A673 (cell line): ENCODE data around the gene SIT1. TPM values are rescaled to one million over a fixed set of nuclear protein-coding genes. Genes with fewer than 3 reads are reported as not detected.
"Not testable (repeated sequence)": the region's sequence is repeated elsewhere in the genome, so short reads cannot be mapped to it uniquely, and the experiment has no call there.

Source experiments
- BruUV-seq: library from RNA; stranded (reverse); fragments of 400-500 nt; replicated peaks from 2 replicates; lab custom pipeline; 2021; lab: Mats Ljungman, UMichigan
- CTCF ChIA-PET: fragments of 300-600 bp; sonication (Branson Sonifier 250); formaldehyde crosslinking; loops from one replicate; lab custom pipeline; 2022; ENCODE audit warnings: antibody characterized with exemption; lab: Charles Lee
- POLR2A ChIA-PET: fragments of 300-600 bp; sonication (Branson Sonifier 250); formaldehyde crosslinking; loops from one replicate; lab custom pipeline; 2022; ENCODE audit warnings: antibody characterized with exemption; ENCODE audit not compliant: low non-redundant PET; lab: Charles Lee
- DNase-seq: peaks from one replicate; pipeline ENCODE4 v3.0.0-alpha.2; 2015; ENCODE audit warnings: low spot score
- H3K27ac ChIP-seq: fragments of 200-600 bp; sonication (generic); 2 replicates; pipeline ENCODE4 v1.5.1; 2016; ENCODE audit warnings: mixed run types, low read depth, mild to moderate bottlenecking, mixed read lengths, antibody characterized with exemption, low read length; ENCODE audit not compliant: poor library complexity, severe bottlenecking
- H3K27me3 ChIP-seq: fragments of 200-600 bp; sonication (generic); replicated peaks from 2 replicates; pipeline ENCODE4 v1.6.1; 2017; ENCODE audit warnings: mixed run types, low read depth, mild to moderate bottlenecking, mixed read lengths, antibody characterized with exemption, low read length; ENCODE audit not compliant: insufficient read depth, poor library complexity
- H3K36me3 ChIP-seq: fragments of 200-600 bp; sonication (generic); 2 replicates; pipeline ENCODE4 v1.6.1; 2016; ENCODE audit warnings: mixed run types, mild to moderate bottlenecking, mixed read lengths, antibody characterized with exemption, low read length; ENCODE audit not compliant: insufficient read depth, poor library complexity, severe bottlenecking
- H3K4me1 ChIP-seq: fragments of 200-600 bp; sonication (generic); 2 replicates; pipeline ENCODE4 v1.6.1; 2017; ENCODE audit warnings: mixed run types, mild to moderate bottlenecking, mixed read lengths, antibody characterized with exemption, low read length; ENCODE audit not compliant: insufficient read depth, poor library complexity, severe bottlenecking
- H3K4me3 ChIP-seq: fragments of 200-600 bp; sonication (generic); 2 replicates; pipeline ENCODE4 v1.5.1; 2016; ENCODE audit warnings: low read depth, mixed run types, mild to moderate bottlenecking, mixed read lengths, low read length; ENCODE audit not compliant: poor library complexity, severe bottlenecking
- H3K9me3 ChIP-seq: fragments of 200-600 bp; sonication (generic); 2 replicates; pipeline ENCODE4 v1.6.1; 2016; ENCODE audit warnings: mixed run types, low read depth, mild to moderate bottlenecking, mixed read lengths, antibody characterized with exemption, low read length; ENCODE audit not compliant: poor library complexity, severe bottlenecking
- CTCF ChIP-seq: fragments of 300-800, 200-600 bp; sonication (generic); conservative IDR thresholded peaks from 2 replicates; pipeline ENCODE4 v1.5.1; 2017; ENCODE audit warnings: low read depth, mild to moderate bottlenecking, antibody characterized with exemption, low read length, moderate library complexity, mixed read lengths
- EZH2 ChIP-seq: fragments of 200-600 bp; sonication (generic); IDR thresholded peaks from 2 replicates; pipeline ENCODE4 v1.6.1; 2017; ENCODE audit warnings: borderline replicate concordance, low read depth, mild to moderate bottlenecking, mixed read lengths, antibody characterized with exemption, low read length; ENCODE audit not compliant: poor library complexity, severe bottlenecking
- intact Hi-C: fragments of 100-400 bp; cut with micrococcal nuclease; formaldehyde crosslinking; loops from one replicate; pipeline ENCODE4 v1.10.0; 2022; ENCODE audit not compliant: unreplicated experiment
- total RNA-seq: library from RNA; stranded (reverse); gene quantifications from 2 replicates; pipeline ENCODE4 v1.2.3, GENCODE V29; 2021

The SIT1 gene
- total RNA-seq, 1 experiment from 2014 or later = not detected

- H3K27me3 ChIP-seq, H3K36me3 ChIP-seq, POLR2A ChIA-PET, H3K9me3 ChIP-seq, DNase-seq, H3K27ac ChIP-seq, H3K4me1 ChIP-seq, intact Hi-C loops, BruUV-seq, H3K4me3 ChIP-seq, CTCF ChIA-PET: not testable (repeated sequence)
These were observed 13.2 kb downstream of the SIT1 start for GRCh38 chr9:35637427-35637955.

GRCh38 chr9:35636877-35637246 lies 13.9 kb downstream of the SIT1 start:
- DNase-seq, H3K27ac ChIP-seq, BruUV-seq, H3K4me3 ChIP-seq, H3K36me3 ChIP-seq, H3K9me3 ChIP-seq, H3K27me3 ChIP-seq, POLR2A ChIA-PET, intact Hi-C loops, CTCF ChIA-PET, H3K4me1 ChIP-seq: not testable (repeated sequence)

- ChIA-PET CTCF (interaction anchor here (0.7 kb wide), 1 partner anchor 51 kb away, joined by 5 read pairs; no protein-coding TSS in a partner anchor), POLR2A (no interaction called here)
- H3K4me1 ChIP-seq = no peaks in the 10 kb centered on the region
- TF ChIP-seq EZH2 = no peak
- no peak for TF ChIP-seq CTCF
- H3K36me3 ChIP-seq = no peaks in the 10 kb centered on the region
- intact Hi-C loops = no loop called here
- no peaks in the 10 kb centered on the region for H3K27me3 ChIP-seq
- DNase-seq = no peak
- H3K4me3 ChIP-seq = no peak overlapping the region
- no peaks in the 10 kb centered on the region for H3K9me3 ChIP-seq
- BruUV-seq = no TSS peak
- no peak overlapping the region for H3K27ac ChIP-seq
These were observed 14.4 kb downstream of the SIT1 start for GRCh38 chr9:35636135-35636876.

- no TSS peak for BruUV-seq
- Histone ChIP-seq H3K4me1 (no peaks in the 10 kb centered on the region), H3K36me3 (no peaks in the 10 kb centered on the region), H3K9me3 (no peaks in the 10 kb centered on the region), H3K4me3 (no peak overlapping the region), H3K27me3 (no peaks in the 10 kb centered on the region), H3K27ac (no peak overlapping the region)
- ChIA-PET POLR2A (no interaction called here), CTCF (interaction anchor here (0.7 kb wide), 1 partner anchor 50 kb away, joined by 5 read pairs; no protein-coding TSS in a partner anchor)
- intact Hi-C loops = no loop called here
- TF ChIP-seq EZH2 (no peak), CTCF (no peak)
- no peak for DNase-seq
These were observed 15.0 kb downstream of the SIT1 start for GRCh38 chr9:35635730-35636129.
